Nephron progenitor cell (in vitro differentiated cells): ENCODE data around the gene ABCG5.
A peak's percentile ranks its signal among the peaks of the same experiment; 100 is the strongest.

Source experiments
- DNase-seq: peaks from one replicate; pipeline ENCODE4 v3.0.0; 2021
- H3K27ac Mint-ChIP-seq: 2 replicates; pipeline ENCODE4 v1.8.0; 2021; ENCODE audit warnings: mild to moderate bottlenecking, moderate library complexity, mixed read lengths
- H3K27me3 Mint-ChIP-seq: 2 replicates; pipeline ENCODE4 v1.8.0; 2021; ENCODE audit warnings: mild to moderate bottlenecking, low read depth, mixed read lengths; ENCODE audit not compliant: poor library complexity
- H3K36me3 Mint-ChIP-seq: 2 replicates; pipeline ENCODE4 v1.8.0; 2021; ENCODE audit warnings: low read depth, mixed read lengths
- H3K4me1 Mint-ChIP-seq: 2 replicates; pipeline ENCODE4 v1.8.0; 2021; ENCODE audit warnings: mixed read lengths
- H3K4me3 Mint-ChIP-seq: 2 replicates; pipeline ENCODE4 v1.8.0; 2021; ENCODE audit warnings: mild to moderate bottlenecking, moderate library complexity, mixed read lengths
- H3K9me3 Mint-ChIP-seq: 2 replicates; pipeline ENCODE4 v1.8.0; 2021; ENCODE audit warnings: mild to moderate bottlenecking, moderate library complexity, mixed read lengths
- CTCF ChIP-seq: fragments of 200-600 bp; sonication (generic); IDR thresholded peaks from 2 replicates; pipeline ENCODE4 v1.5.0; 2021; ENCODE audit warnings: antibody characterized with exemption

ABCG5 gene

DNA sequence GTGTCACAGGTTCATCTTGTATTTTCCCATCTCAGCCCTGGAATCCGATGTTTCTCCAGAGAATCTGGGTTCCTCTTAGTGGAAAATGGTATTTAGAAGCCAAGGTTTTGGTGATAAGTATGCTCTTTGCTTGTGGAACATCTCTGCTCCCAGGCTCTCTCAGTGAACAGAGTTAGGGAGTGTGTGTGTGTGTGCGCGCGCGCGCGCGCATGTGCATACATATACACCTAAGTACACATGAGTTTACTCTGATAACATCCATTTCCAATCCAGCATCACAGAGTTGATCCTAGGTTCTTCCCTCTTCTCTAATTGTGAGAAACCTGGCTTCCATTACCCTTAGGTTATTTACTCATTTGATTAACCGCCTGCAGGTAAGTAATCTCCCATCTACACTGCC lies 41.8 kb upstream of the ABCG5 start:
- Mint-ChIP-seq H3K36me3 (peaks cover 4% of the 10 kb centered on the region), H3K4me3 (no peak overlapping the region), H3K4me1 (peaks cover 5% of the 10 kb centered on the region), H3K27ac (no peak overlapping the region), H3K27me3 (peaks cover 2% of the 10 kb centered on the region), H3K9me3 (no peaks in the 10 kb centered on the region)
- TF ChIP-seq CTCF, result no peak
- no peak for DNase-seq

- no peak for TF ChIP-seq CTCF
- Mint-ChIP-seq H3K4me3 (no peak overlapping the region), H3K27me3 (peaks cover 5% of the 10 kb centered on the region), H3K36me3 (no peaks in the 10 kb centered on the region), H3K27ac (no peak overlapping the region), H3K9me3 (no peaks in the 10 kb centered on the region), H3K4me1 (no peaks in the 10 kb centered on the region)
- no peak for DNase-seq
Measured at GRCh38 chr2:43879261-43879660, 40.6 kb upstream of the ABCG5 start.

DNA sequence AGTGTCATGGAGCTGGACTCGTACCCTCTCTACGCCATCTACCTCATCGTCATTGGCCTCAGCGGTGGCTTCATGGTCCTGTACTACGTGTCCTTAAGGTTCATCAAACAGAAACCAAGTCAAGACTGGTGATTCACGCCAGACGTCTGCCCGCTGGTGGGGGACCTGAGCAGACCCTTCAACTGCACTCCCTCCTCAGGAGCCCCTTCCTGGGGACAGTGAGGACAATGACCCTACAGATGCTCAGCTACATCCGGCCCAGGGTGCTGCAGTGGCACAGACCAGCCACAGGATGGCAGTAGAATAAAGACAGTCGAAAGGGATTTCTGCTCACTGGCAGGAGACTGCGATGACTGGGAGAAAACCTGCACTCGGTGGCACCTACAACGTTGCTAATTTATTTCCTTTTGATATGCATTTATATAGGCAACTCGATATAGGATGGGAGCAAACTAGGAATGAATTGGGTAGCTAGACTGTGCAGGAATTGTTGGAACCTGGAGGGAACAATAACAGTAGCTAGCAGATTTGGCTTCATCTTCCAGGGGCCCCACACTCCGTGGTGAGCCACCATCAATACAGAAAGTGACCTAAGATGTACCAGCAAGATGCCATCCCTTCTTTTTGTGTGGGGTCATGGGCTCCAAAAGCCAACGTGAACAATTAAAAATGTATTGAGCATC lies 39.3 kb upstream of the ABCG5 start:
- H3K36me3 Mint-ChIP-seq, result no peaks in the 10 kb centered on the region
- H3K27ac Mint-ChIP-seq, result no peak overlapping the region
- H3K9me3 Mint-ChIP-seq, result no peaks in the 10 kb centered on the region
- TF ChIP-seq CTCF, result peak; percentile 91
- no peaks in the 10 kb centered on the region for H3K4me1 Mint-ChIP-seq
- no peak overlapping the region for H3K4me3 Mint-ChIP-seq
- peak; percentile 77 for DNase-seq
- peaks cover 8% of the 10 kb centered on the region for H3K27me3 Mint-ChIP-seq

DNA sequence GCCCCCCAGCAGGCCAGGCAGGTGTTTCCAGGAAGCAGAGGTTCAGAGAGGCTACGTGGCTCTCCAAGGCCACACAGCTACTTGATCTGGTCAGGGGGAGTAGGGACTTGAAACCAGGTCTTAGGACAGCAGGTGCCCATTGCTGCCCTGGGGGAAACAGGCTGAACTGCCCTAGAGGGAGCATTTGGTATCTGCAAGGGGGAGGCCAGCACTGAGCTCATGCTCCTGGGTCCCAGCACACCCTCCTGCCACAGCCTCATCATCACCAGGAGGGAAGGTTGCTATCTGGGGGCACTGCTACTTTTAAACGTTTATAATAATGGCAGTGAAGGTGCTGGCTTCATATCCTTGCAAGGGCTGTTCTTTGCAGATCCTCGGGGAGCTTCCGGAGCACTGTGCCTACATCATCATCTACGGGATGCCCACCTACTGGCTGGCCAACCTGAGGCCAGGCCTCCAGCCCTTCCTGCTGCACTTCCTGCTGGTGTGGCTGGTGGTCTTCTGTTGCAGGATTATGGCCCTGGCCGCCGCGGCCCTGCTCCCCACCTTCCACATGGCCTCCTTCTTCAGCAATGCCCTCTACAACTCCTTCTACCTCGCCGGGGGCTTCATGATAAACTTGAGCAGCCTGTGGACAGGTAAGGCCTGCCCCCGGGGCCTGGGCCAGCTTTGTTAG lies 36.3 kb upstream of the ABCG5 start:
- no peaks in the 10 kb centered on the region for H3K36me3 Mint-ChIP-seq
- no peaks in the 10 kb centered on the region for H3K4me1 Mint-ChIP-seq
- no peak for DNase-seq
- no peak overlapping the region for H3K4me3 Mint-ChIP-seq
- no peaks in the 10 kb centered on the region for H3K9me3 Mint-ChIP-seq
- no peak overlapping the region for H3K27ac Mint-ChIP-seq
- TF ChIP-seq CTCF, result no peak
- H3K27me3 Mint-ChIP-seq, result peaks cover 17% of the 10 kb centered on the region

DNA sequence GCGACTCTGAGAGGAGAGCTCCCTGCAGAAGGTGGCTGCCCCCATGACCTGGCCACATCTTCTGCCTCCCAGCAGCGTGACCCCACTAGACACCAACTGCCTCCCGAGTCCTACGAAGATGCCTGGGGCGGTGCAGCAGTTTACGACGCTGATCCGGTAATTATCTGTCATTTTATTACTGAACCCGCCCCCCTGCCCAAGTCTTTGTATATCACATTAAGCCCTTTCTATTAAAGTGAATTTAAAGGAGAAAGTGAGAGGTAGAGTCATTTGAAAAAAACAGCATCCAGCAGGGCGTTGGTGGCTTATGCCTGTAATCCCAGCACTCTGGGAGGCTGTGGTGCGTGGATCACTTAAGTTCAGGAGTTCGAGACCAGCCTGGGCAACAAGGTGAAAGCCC lies 33.5 kb upstream of the ABCG5 start:
- no peaks in the 10 kb centered on the region for H3K36me3 Mint-ChIP-seq
- no peak overlapping the region for H3K4me3 Mint-ChIP-seq
- no peak overlapping the region for H3K27ac Mint-ChIP-seq
- DNase-seq, result no peak
- H3K9me3 Mint-ChIP-seq, result peaks cover 15% of the 10 kb centered on the region
- no peak for TF ChIP-seq CTCF
- peaks cover 35% of the 10 kb centered on the region for H3K27me3 Mint-ChIP-seq
- H3K4me1 Mint-ChIP-seq, result no peaks in the 10 kb centered on the region

DNA sequence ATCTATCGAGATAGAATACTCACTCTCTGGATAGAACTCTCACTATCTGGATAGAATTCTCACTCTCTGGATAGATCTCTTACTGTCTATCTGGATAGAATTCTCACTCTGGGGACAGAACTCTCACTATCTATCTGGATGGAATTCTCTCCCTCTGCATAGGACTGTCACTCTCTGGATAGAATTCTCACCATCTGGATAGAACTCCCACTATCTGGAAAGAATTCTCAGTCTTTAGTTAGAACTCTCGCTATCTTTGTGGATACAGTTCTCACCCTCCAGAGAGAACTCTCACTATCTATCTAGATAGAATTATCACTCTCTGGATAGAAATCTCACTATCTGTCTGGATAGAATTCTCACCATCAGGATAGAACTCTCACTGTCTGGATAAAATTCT lies 16.7 kb upstream of the ABCG5 start:
- H3K9me3 Mint-ChIP-seq, result peaks cover 16% of the 10 kb centered on the region

More for the DNA sequence above, 16.7 kb upstream of the ABCG5 start:
- no peak for TF ChIP-seq CTCF
- Mint-ChIP-seq H3K27me3 (peaks cover 40% of the 10 kb centered on the region), H3K4me3 (no peak overlapping the region), H3K36me3 (no peaks in the 10 kb centered on the region), H3K27ac (no peak overlapping the region), H3K4me1 (no peaks in the 10 kb centered on the region)
- no peak for DNase-seq
